ENCODE data around the gene TTC16. TPM values are rescaled to one million over a fixed set of nuclear protein-coding genes. Genes with fewer than 3 reads are reported as not detected.

The TTC16 gene
- total RNA-seq, 1 experiment from 2014 or later: not detected

GRCh38 chr9:127714020-127714750, 1.7 kb upstream of the TTC16 start:
- no peak for DNase-seq

More at GRCh38 chr9:127714020-127714750, 1.7 kb upstream of the TTC16 start:
- no peak overlapping the region for H3K14ac ChIP-seq (ENCODE audit: insufficient read depth, low read length)
- no peak overlapping the region for H2BK20ac ChIP-seq (ENCODE audit: low read depth, low read length, poor library complexity, severe bottlenecking)
- H3K4ac ChIP-seq (ENCODE audit: low read depth, low read length): no peak overlapping the region
- H4K5ac ChIP-seq (ENCODE audit: insufficient read length, low read depth, low read length): no peak overlapping the region
- no peak overlapping the region for H4K8ac ChIP-seq (replicated peaks; ENCODE audit: insufficient read length, low read depth, low read length)
- H2AFZ ChIP-seq (ENCODE audit: low read length): no peak overlapping the region
- no peaks in the 10 kb centered on the region for H3K27me3 ChIP-seq (ENCODE audit: insufficient read depth, low read length)
- no peak overlapping the region for H3K9ac ChIP-seq (ENCODE audit: extremely low read depth, insufficient read length, low read length)
- WGBS (ENCODE audit: extremely low coverage, insufficient read length, low lambda C conversion rate): no CpG with 5 or more reads among the region's 19 CpGs
- Mint-ChIP-seq H3K27ac (no peak overlapping the region; a peak in 1 of 7 replicates), H3K27me3 (ENCODE audit: low read depth) (peaks cover 7% of the 10 kb centered on the region), H3K9me3 (no peaks in the 10 kb centered on the region), H3K4me1 (peaks cover 24 to 34% of the 10 kb centered on the region in 2 experiments), H3K36me3 (ENCODE audit: insufficient read depth in 1 of 3, low read depth in 3 of 3) (no peaks in the 10 kb centered on the region; a peak in 1 of 7 replicates), H3K4me3 (peak overlapping the region; percentile 68 to 83)
- no peak for TF ChIP-seq CTCF (conservative IDR thresholded peaks at IDR 0.05)
- H3K23me2 ChIP-seq (ENCODE audit: insufficient read length, low read depth, low read length, poor library complexity, severe bottlenecking): peaks cover 13% of the 10 kb centered on the region
- no peak overlapping the region for H3T11ph ChIP-seq (ENCODE audit: low read length)
- H3K9me3 ChIP-seq (ENCODE audit: control insufficient read depth, low read depth, low read length): no peaks in the 10 kb centered on the region
- no peak overlapping the region for H3K18ac ChIP-seq (ENCODE audit: insufficient read length, low read depth, low read length)
- no peaks in the 10 kb centered on the region for H4K20me1 ChIP-seq (ENCODE audit: control insufficient read depth, insufficient read depth, insufficient read length)
- H2BK15ac ChIP-seq (ENCODE audit: low read depth, low read length): no peak overlapping the region
- no peak overlapping the region for H2BK120ac ChIP-seq (ENCODE audit: low read depth, low read length, poor library complexity, severe bottlenecking)
- no peaks in the 10 kb centered on the region; the same call in 1 of the 2 replicates for H3K4me1 ChIP-seq (ENCODE audit: insufficient read depth, low read length)
- peak overlapping the region; percentile 54 for H3K4me2 ChIP-seq (ENCODE audit: insufficient read depth, insufficient read length, low read length)
- H3K79me1 ChIP-seq (ENCODE audit: insufficient read depth, low read depth, low read length, poor library complexity, severe bottlenecking): no peaks in the 10 kb centered on the region
- H2BK5ac ChIP-seq (ENCODE audit: insufficient read length, low read length): no peak overlapping the region
- no peak overlapping the region for H4K91ac ChIP-seq (ENCODE audit: insufficient read length, low read depth, low read length)
- no peak overlapping the region for H2AK5ac ChIP-seq (ENCODE audit: insufficient read length, low read length)
- H2BK12ac ChIP-seq (ENCODE audit: insufficient read length, low read depth, low read length): no peak overlapping the region
- H3K27ac ChIP-seq (ENCODE audit: insufficient read length, low read depth, low read length): no peak overlapping the region
- no peaks in the 10 kb centered on the region for H3K79me2 ChIP-seq (ENCODE audit: insufficient read depth, low read length)
- no peak overlapping the region for H3K56ac ChIP-seq (ENCODE audit: insufficient read length, low read depth, low read length)
- H3K23ac ChIP-seq (ENCODE audit: insufficient read length, low read depth, low read length): no peak overlapping the region
